DND-41 (cell line): Measurements from ENCODE around the gene TLK1.

Experiments used
- EZH2 ChIP-seq: IDR thresholded peaks from 3 replicates; pipeline ENCODE4 v1.6.1; 2012; ENCODE audit warnings: borderline replicate concordance, low read depth, mild to moderate bottlenecking, moderate library complexity, low read length, inconsistent platforms; ENCODE audit not compliant: severe bottlenecking
- TF ChIP-seq, protein P1 (sequence below): IDR thresholded peaks from 2 replicates; pipeline ENCODE4 v1.5.1; 2012; ENCODE audit warnings: borderline replicate concordance, low read length, moderate library complexity, mild to moderate bottlenecking; ENCODE audit not compliant: poor library complexity, severe bottlenecking; ENCODE audit errors: extremely low read depth

DNA sequence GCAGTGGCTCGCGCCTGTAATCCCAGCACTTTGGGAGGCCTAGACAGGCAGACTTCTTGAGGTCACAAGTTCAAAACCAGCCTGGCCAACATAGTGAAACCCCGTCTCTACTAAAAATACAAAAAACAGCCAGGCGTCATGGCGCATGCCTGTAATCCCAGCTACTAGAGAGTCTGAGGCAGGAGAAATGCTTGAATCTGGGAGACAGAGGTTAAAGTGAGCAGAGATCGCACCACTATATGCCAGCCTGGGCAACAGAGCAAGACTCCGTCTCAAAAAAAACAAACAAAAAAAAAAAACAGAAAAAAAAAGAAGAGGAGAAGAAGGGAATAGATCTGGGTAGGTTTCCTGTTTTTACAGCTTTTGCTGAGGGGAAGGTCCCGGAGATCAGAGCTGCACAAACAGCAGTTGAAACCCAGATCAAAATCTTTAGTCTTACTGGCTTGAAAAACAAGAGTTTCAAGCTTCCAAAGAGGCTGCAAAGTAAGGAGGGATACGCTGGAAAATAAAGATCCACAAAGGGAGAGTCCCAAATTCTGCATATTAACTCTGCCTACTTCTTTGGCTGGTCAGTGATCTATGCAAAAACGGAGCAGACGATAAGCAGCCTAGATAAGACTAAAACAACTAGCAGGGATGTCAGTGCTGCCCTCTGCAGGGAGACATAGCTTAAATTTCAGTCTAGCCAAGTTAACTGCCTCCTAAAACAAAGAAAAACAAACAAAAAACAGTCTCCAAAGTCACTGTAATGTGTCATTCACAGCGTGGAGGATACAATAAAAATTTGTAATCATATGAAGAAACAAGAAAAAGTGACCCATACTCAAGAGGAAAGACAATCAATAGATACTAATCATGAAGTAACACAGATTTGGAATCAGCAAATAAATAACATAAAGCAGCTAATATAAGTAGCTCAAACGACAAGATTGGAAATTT is 74.1 kb downstream of the TLK1 start:
- TF ChIP-seq, protein P1, sequence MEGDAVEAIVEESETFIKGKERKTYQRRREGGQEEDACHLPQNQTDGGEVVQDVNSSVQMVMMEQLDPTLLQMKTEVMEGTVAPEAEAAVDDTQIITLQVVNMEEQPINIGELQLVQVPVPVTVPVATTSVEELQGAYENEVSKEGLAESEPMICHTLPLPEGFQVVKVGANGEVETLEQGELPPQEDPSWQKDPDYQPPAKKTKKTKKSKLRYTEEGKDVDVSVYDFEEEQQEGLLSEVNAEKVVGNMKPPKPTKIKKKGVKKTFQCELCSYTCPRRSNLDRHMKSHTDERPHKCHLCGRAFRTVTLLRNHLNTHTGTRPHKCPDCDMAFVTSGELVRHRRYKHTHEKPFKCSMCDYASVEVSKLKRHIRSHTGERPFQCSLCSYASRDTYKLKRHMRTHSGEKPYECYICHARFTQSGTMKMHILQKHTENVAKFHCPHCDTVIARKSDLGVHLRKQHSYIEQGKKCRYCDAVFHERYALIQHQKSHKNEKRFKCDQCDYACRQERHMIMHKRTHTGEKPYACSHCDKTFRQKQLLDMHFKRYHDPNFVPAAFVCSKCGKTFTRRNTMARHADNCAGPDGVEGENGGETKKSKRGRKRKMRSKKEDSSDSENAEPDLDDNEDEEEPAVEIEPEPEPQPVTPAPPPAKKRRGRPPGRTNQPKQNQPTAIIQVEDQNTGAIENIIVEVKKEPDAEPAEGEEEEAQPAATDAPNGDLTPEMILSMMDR: peak; percentile 64
- no peak for TF ChIP-seq EZH2
